Activated naive CD8-positive, alpha-beta T cell treated with anti-CD3 and anti-CD28 coated beads for 36 hours (primary cell): ENCODE data around the gene PIGO. TPM values are rescaled to one million over a fixed set of nuclear protein-coding genes. Genes with fewer than 3 reads are reported as not detected.

Experiments
- DNase-seq: peaks from one replicate; pipeline ENCODE4 v3.0.0; 2021
- H3K27ac Mint-ChIP-seq: one replicate; pipeline ENCODE4 v1.8.0; 2022; ENCODE audit warnings: mild to moderate bottlenecking, moderate library complexity, mixed read lengths
- H3K27me3 Mint-ChIP-seq: one replicate; pipeline ENCODE4 v1.8.0; 2022; ENCODE audit warnings: mild to moderate bottlenecking, mixed read lengths
- H3K36me3 Mint-ChIP-seq: one replicate; pipeline ENCODE4 v1.8.0; 2021; ENCODE audit warnings: mild to moderate bottlenecking, mixed read lengths
- H3K4me1 Mint-ChIP-seq: one replicate; pipeline ENCODE4 v1.8.0; 2021; ENCODE audit warnings: mixed read lengths
- H3K4me3 Mint-ChIP-seq: one replicate; pipeline ENCODE4 v1.8.0; 2022; ENCODE audit warnings: mild to moderate bottlenecking, moderate library complexity, mixed read lengths
- H3K9me3 Mint-ChIP-seq: one replicate; pipeline ENCODE4 v1.8.0; 2022; ENCODE audit warnings: mixed read lengths
- total RNA-seq, 2 experiments: library from RNA; stranded (reverse); gene quantifications; one replicate each; pipeline ENCODE4 v1.2.3, GENCODE V29; 2021

Gene PIGO
- total RNA-seq, 2 experiments from 2014 or later = 24.3 to 25.4 TPM

- no peak for DNase-seq
- Mint-ChIP-seq H3K27me3 (peaks cover 6% of the 10 kb centered on the region), H3K36me3 (peaks cover 64% of the 10 kb centered on the region), H3K4me1 (peaks cover 47% of the 10 kb centered on the region), H3K27ac (no peak overlapping the region), H3K4me3 (peak overlapping the region; percentile 32), H3K9me3 (no peaks in the 10 kb centered on the region)
Measured at GRCh38 chr9:35069020-35069419, 27.4 kb downstream of the PIGO start.

GRCh38 chr9:35067056-35067455 lies 29.3 kb downstream of the PIGO start:
- Mint-ChIP-seq H3K27ac (peak overlapping the region; percentile 43), H3K36me3 (peaks cover 64% of the 10 kb centered on the region), H3K4me1 (peaks cover 37% of the 10 kb centered on the region), H3K27me3 (no peaks in the 10 kb centered on the region), H3K4me3 (no peak overlapping the region), H3K9me3 (no peaks in the 10 kb centered on the region)
- DNase-seq = no peak

- no peak overlapping the region for H3K27ac Mint-ChIP-seq
- no peak overlapping the region for H3K4me3 Mint-ChIP-seq
- no peaks in the 10 kb centered on the region for H3K27me3 Mint-ChIP-seq
Measured at GRCh38 chr9:35060548-35061207, 35.7 kb downstream of the PIGO start.

GRCh38 chr9:35059438-35059837 lies 37.0 kb downstream of the PIGO start:
- Mint-ChIP-seq H3K27ac (no peak overlapping the region), H3K27me3 (no peaks in the 10 kb centered on the region), H3K9me3 (no peaks in the 10 kb centered on the region), H3K4me1 (no peaks in the 10 kb centered on the region), H3K4me3 (no peak overlapping the region), H3K36me3 (peaks cover 60% of the 10 kb centered on the region)
- no peak for DNase-seq

More at GRCh38 chr9:35060548-35061207, 35.7 kb downstream of the PIGO start:
- Mint-ChIP-seq H3K36me3 (peaks cover 62% of the 10 kb centered on the region), H3K9me3 (no peaks in the 10 kb centered on the region), H3K4me1 (no peaks in the 10 kb centered on the region)
- DNase-seq = no peak

DNA sequence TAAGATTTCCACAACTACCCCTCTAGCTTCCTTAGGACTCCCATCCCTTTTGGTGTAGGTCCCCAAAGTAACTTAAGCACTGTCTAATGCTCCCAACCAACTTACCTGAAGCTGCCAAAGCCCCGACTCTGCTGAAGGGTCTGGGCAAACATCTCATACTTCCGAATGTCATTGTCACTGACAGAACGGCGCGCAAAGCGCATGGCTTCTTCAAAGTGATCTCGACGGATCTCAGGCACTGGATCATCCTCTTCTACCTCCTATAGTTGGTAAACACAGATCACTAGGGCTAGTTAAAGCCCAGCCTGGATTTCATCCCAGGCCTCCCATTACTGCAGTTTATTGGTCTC lies 39.1 kb downstream of the PIGO start:
- no peak for DNase-seq
- Mint-ChIP-seq H3K9me3 (no peaks in the 10 kb centered on the region), H3K27me3 (no peaks in the 10 kb centered on the region), H3K4me1 (no peaks in the 10 kb centered on the region), H3K4me3 (no peak overlapping the region), H3K36me3 (peaks cover 56% of the 10 kb centered on the region), H3K27ac (peak overlapping the region; percentile 64)

DNA sequence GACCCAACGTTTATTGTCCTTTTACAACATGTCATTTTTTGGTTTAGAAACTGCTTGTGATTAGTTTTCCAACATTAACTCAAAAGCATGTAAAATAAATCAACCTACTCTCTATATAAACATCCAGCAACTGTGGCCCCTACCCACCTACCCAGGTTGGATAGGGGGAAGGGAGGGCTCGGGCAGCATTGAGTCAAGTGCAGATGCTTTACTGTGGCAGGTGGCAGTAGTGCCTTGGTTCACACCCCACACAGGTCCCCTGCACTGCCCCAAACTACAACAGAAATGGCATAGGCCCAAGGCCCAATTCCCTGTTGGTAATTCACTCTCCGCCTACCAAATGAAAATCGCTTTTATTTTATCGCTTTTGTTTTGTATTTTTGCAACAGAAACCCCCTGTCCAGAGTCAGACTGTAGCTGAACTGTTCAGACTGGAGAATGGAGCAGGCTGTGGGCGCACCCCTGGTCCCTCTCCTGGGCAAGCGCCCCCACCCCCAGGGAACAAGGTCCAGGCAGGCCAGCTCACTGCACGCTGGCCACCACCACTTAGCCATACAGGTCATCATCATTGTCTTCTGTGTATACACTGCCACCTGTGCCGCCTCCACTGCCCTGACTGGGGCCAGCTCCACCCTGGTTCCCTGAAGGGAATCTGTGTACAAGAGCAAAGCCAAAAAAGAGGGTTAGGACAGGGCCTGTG lies 39.7 kb downstream of the PIGO start:
- Mint-ChIP-seq H3K4me1 (no peaks in the 10 kb centered on the region), H3K27ac (peak overlapping the region; percentile 64), H3K27me3 (no peaks in the 10 kb centered on the region), H3K9me3 (no peaks in the 10 kb centered on the region), H3K4me3 (no peak overlapping the region), H3K36me3 (peaks cover 53% of the 10 kb centered on the region)
- no peak for DNase-seq

DNA sequence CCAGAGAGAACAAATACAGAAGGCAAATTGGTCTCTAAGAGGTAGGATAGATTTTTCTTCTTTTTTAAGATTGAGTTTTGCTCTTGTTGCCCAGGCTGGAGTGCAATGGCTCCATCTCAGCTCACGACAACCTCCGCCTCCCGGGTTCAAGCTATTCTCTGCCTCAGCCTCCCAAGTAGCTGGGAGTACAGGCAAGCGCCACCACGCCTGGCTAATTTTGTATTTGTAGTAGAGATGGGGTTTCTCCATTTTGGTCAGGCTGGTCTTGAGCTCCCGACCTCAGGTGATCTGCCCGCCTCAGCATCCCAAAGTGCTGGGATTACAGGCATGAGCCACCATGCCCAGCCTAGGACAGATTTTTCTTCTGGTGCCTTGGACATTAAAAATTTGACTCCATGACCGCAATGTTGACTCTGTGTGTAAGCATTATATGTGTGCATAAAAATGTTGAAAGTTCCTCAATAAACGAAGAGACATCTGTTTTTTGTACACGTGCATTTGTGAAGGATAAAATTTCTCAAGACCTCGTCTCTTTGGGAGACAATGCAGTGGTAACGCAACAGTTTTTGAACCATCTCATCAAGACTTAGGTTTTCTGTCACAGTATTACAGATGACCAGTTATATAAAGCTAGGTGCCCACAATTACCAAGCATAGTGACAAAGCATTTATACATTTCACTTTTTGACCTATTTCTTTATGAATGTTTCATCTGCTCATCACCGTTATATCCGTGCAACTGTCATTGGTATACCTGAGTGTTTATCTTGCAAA lies 41.3 kb downstream of the PIGO start:
- H3K9me3 Mint-ChIP-seq = no peaks in the 10 kb centered on the region
- DNase-seq = no peak
- H3K4me1 Mint-ChIP-seq = no peaks in the 10 kb centered on the region
- peak overlapping the region; percentile 11 for H3K27ac Mint-ChIP-seq
- peaks cover 42% of the 10 kb centered on the region for H3K36me3 Mint-ChIP-seq
- no peaks in the 10 kb centered on the region for H3K27me3 Mint-ChIP-seq
- H3K4me3 Mint-ChIP-seq = no peak overlapping the region

DNA sequence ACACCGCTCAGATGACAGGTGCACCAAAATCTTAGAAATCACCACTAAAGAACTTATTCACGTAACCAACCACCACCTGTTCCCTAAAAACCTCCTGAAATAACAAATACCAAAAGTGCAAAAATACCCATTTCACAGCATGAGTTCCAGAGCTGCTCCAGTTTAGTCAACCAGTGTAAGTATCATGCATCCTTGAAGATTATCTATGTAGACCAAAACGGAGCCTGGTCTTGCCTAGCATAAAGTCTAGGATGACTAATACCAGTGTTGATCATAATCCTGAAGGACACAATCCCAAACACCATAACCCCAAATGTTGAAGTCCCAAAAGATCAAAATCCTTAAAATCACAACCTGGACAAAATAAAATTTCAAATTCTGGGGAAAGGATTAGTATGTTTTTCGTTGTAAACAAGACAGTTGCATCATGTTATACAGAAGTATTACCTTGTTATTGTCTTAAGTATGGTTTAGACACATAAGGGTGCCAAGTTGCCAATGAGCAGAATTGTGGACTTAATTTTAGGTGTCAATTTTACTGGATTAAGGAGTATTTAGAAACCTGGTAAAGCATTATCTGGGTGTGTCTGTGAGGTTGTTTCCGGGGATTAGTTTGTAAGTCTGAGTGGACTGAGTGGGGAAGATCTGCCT lies 42.1 kb downstream of the PIGO start:
- H3K9me3 Mint-ChIP-seq = no peaks in the 10 kb centered on the region

DNA sequence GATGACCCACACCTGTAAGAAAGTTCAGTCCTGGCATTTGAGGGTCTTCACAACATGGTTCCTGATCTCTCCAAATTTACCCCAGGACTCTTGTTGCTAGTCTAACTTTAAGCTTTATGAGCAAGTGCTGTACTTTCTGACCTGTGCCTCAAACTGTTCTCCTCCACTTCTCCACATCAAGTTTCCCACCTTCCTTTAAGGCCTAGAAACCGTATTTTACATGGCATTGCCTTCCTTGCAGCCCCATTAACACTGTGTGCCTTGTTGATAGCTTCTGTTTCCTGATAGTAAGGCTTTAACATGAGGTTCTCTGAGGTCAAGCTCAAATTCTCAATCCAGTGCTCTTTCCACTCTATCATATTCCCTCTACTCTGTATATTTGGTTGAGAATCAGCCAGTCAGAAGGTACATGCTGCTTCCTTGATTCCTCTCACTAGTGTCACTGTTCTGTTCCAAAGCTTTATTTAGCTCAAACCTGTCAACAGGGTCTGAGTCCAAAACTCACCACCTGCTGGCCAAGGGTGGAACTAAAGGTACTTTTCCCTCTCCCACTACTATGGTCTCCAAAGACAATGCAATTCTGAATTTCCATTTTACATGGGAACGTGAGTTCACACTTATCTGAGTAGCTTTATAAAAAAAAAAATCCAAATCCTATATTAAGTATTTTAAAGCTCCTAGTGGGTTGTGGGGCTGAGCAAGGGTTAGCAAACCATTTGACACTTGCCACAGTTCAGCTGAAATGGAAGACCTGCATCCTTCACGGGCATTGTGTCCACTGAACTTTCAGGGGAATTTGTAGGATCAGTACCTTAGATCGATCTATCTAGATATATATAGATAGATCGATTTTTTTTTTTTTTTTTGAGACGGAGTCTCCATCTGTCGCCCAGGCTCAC lies 45.1 kb downstream of the PIGO start:
- no peak overlapping the region for H3K27ac Mint-ChIP-seq
- H3K9me3 Mint-ChIP-seq = no peaks in the 10 kb centered on the region
- no peaks in the 10 kb centered on the region for H3K4me1 Mint-ChIP-seq
- H3K27me3 Mint-ChIP-seq = no peaks in the 10 kb centered on the region
- no peak overlapping the region for H3K4me3 Mint-ChIP-seq
- DNase-seq = peak; percentile 44
- H3K36me3 Mint-ChIP-seq = peaks cover 26% of the 10 kb centered on the region

More for the DNA sequence above, 42.1 kb downstream of the PIGO start:
- no peak for DNase-seq
- no peaks in the 10 kb centered on the region for H3K4me1 Mint-ChIP-seq
- H3K4me3 Mint-ChIP-seq = no peak overlapping the region
- peak overlapping the region; percentile 11 for H3K27ac Mint-ChIP-seq
- no peaks in the 10 kb centered on the region for H3K27me3 Mint-ChIP-seq
- peaks cover 35% of the 10 kb centered on the region for H3K36me3 Mint-ChIP-seq

DNA sequence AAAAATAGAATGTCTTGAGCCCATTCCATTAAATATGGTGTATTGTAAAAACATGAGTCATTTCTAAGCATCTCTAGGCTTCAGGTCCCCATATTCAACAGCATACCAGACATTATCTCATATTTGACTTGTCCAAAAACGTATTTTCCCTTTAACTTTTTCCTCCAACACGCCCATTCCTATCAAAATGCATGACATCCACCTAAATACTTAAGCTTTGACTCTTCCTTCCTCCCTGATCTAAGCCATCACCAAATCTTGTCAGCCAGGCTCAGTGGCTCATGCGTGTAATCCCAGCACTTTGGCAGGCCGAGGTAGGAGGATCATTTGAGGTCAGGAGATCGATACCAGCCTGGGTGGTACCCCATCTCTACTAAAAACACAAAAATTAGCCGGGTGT lies 47.9 kb downstream of the PIGO start:
- peaks cover 16% of the 10 kb centered on the region for H3K36me3 Mint-ChIP-seq

DNA sequence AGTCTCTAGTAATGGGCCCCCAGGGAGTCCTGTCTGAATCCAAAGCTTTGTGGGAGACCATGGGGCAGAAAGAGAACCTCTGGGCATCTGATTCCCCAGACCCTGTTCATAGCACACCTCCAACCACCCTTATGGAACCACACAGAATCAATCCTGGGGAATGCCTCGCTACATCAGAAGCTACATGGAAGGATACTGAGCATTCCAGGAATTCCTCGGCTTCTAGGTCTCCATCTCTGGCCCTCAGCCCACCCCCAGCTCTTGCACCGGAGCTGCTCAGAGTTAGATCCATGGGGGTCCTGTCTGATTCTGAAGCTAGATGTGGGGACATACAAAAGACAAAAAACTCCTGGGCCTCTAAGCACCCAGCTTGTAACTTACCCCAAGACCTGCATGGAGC lies 52.3 kb downstream of the PIGO start:
- DNase-seq = no peak
- H3K27me3 Mint-ChIP-seq = no peaks in the 10 kb centered on the region
- H3K27ac Mint-ChIP-seq = no peak overlapping the region

More for the DNA sequence above, 47.9 kb downstream of the PIGO start:
- no peak for DNase-seq
- no peak overlapping the region for H3K4me3 Mint-ChIP-seq
- no peaks in the 10 kb centered on the region for H3K27me3 Mint-ChIP-seq
- H3K27ac Mint-ChIP-seq = no peak overlapping the region
- H3K9me3 Mint-ChIP-seq = no peaks in the 10 kb centered on the region
- no peaks in the 10 kb centered on the region for H3K4me1 Mint-ChIP-seq

GRCh38 chr9:35042891-35043545 lies 53.4 kb downstream of the PIGO start:
- H3K4me3 Mint-ChIP-seq = no peak overlapping the region
- no peaks in the 10 kb centered on the region for H3K27me3 Mint-ChIP-seq
- no peak overlapping the region for H3K27ac Mint-ChIP-seq
- H3K4me1 Mint-ChIP-seq = no peaks in the 10 kb centered on the region
- no peaks in the 10 kb centered on the region for H3K9me3 Mint-ChIP-seq
- peaks cover 7% of the 10 kb centered on the region for H3K36me3 Mint-ChIP-seq
- no peak for DNase-seq

More for the DNA sequence above, 52.3 kb downstream of the PIGO start:
- no peak overlapping the region for H3K4me3 Mint-ChIP-seq
- peaks cover 13% of the 10 kb centered on the region for H3K36me3 Mint-ChIP-seq
- no peaks in the 10 kb centered on the region for H3K4me1 Mint-ChIP-seq
- H3K9me3 Mint-ChIP-seq = no peaks in the 10 kb centered on the region

DNA sequence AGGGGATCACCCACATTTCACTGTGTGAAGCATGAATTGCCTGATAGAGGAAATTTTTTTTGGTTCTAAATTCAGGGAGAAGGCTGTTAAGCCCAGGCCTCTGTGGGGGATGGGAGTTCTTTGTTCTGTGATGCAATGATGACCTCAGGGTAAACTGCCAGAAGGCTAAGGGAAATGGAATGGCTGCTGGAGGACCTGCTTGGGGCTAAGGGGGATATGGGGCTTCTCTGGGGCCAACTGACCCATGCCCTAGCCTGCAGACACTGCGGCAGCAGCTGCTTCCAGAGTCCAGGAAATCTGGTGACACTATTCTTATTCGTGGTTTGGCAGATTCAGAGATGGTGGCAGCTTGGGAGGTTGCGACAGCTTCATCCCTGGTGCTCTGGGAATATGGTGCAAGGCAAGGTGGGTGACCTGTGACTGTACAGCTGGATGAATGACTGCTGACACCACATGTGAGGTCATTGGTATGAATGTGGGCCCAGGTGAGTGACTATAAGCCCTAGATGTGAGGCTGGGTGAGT lies 54.2 kb downstream of the PIGO start:
- no peaks in the 10 kb centered on the region for H3K27me3 Mint-ChIP-seq
- no peak overlapping the region for H3K27ac Mint-ChIP-seq
- H3K9me3 Mint-ChIP-seq = no peaks in the 10 kb centered on the region
- no peak overlapping the region for H3K4me3 Mint-ChIP-seq
- DNase-seq = no peak
- H3K36me3 Mint-ChIP-seq = peaks cover 7% of the 10 kb centered on the region
- H3K4me1 Mint-ChIP-seq = no peaks in the 10 kb centered on the region
